ENCODE data around the gene SUCNR1. TPM values are rescaled to one million over a fixed set of nuclear protein-coding genes. Genes with fewer than 3 reads are reported as not detected.
"Not testable (repeated sequence)": the region's sequence is repeated elsewhere in the genome, so short reads cannot be mapped to it uniquely, and the experiment has no call there.

Gene SUCNR1
- total RNA-seq, 1 experiment from 2014 or later = not detected

GRCh38 chr3:151896246-151897012 lies 23.0 kb downstream of the SUCNR1 start:
- no peak for DNase-seq (ENCODE audit: low read depth, low spot score)
- CTCF ChIA-PET = no interaction called here
- H3K4me1 ChIP-seq (ENCODE audit: control insufficient read depth, insufficient read depth, low read length) = no peaks in the 10 kb centered on the region
- no peak overlapping the region for H3K27ac ChIP-seq (ENCODE audit: low read length)
- H3K4me3 ChIP-seq (ENCODE audit: low read depth in 2 of 2, low read length in 2 of 2) = no peak overlapping the region
- TF ChIP-seq CTCF (IDR thresholded peaks at IDR 0.05) = no peak
- TF ChIP-seq SIN3A (IDR thresholded peaks at IDR 0.05; ENCODE audit: borderline replicate concordance, insufficient read depth, low read depth, low read length) = no peak
- no peak for TF ChIP-seq REST (IDR thresholded peaks at IDR 0.05; ENCODE audit: insufficient read depth in 1 of 2, low read depth in 2 of 2, low read length in 1 of 2)
- TF ChIP-seq TCF7L2 (IDR thresholded peaks at IDR 0.05; ENCODE audit: low read depth, low read length) = no peak
- no peak for TF ChIP-seq POLR2AphosphoS5 (IDR thresholded peaks at IDR 0.05; ENCODE audit: low read depth, low read length)
- H3K36me3 ChIP-seq (ENCODE audit: control insufficient read depth, insufficient read depth, low read length) = no peaks in the 10 kb centered on the region
- H3K9me3 ChIP-seq (ENCODE audit: control insufficient read depth, insufficient read depth, low read depth, low read length) = no peaks in the 10 kb centered on the region
- no peak for ATAC-seq
- BruUV-seq (replicated peaks) = no TSS peak
- in situ Hi-C loops (cut with HindIII; ENCODE audit: low pct_unique_long_range_greater_than_20kb, low sequenced_read_pairs) = no loop called here
- POLR2A ChIA-PET = interaction anchor here (0.7 kb wide), 1 partner anchor 440 kb away, joined by 4 read pairs; no protein-coding TSS in a partner anchor
- no peaks in the 10 kb centered on the region for H3K27me3 ChIP-seq (ENCODE audit: control insufficient read depth, insufficient read depth, low read length)
- intact Hi-C loops (cut with micrococcal nuclease; ENCODE audit: unreplicated experiment) = no loop called here

- H3K27ac ChIP-seq (ENCODE audit: low read length); in situ Hi-C loops (cut with HindIII; ENCODE audit: low pct_unique_long_range_greater_than_20kb, low sequenced_read_pairs); ATAC-seq; H3K4me3 ChIP-seq (ENCODE audit: low read depth in 2 of 2, low read length in 2 of 2); DNase-seq (ENCODE audit: low read depth, low spot score); CTCF ChIA-PET; H3K4me1 ChIP-seq (ENCODE audit: control insufficient read depth, insufficient read depth, low read length); H3K36me3 ChIP-seq (ENCODE audit: control insufficient read depth, insufficient read depth, low read length); H3K9me3 ChIP-seq (ENCODE audit: control insufficient read depth, insufficient read depth, low read depth, low read length); intact Hi-C loops (cut with micrococcal nuclease; ENCODE audit: unreplicated experiment); H3K27me3 ChIP-seq (ENCODE audit: control insufficient read depth, insufficient read depth, low read length); BruUV-seq (replicated peaks); POLR2A ChIA-PET: not testable (repeated sequence)
Observed at GRCh38 chr3:151898121-151898520, 24.7 kb downstream of the SUCNR1 start.

- intact Hi-C loops (cut with micrococcal nuclease; ENCODE audit: unreplicated experiment); ATAC-seq; H3K4me1 ChIP-seq (ENCODE audit: control insufficient read depth, insufficient read depth, low read length); H3K4me3 ChIP-seq (ENCODE audit: low read depth in 2 of 2, low read length in 2 of 2); BruUV-seq (replicated peaks); DNase-seq (ENCODE audit: low read depth, low spot score); in situ Hi-C loops (cut with HindIII; ENCODE audit: low pct_unique_long_range_greater_than_20kb, low sequenced_read_pairs); H3K27ac ChIP-seq (ENCODE audit: low read length); H3K27me3 ChIP-seq (ENCODE audit: control insufficient read depth, insufficient read depth, low read length); H3K9me3 ChIP-seq (ENCODE audit: control insufficient read depth, insufficient read depth, low read depth, low read length); CTCF ChIA-PET; H3K36me3 ChIP-seq (ENCODE audit: control insufficient read depth, insufficient read depth, low read length); POLR2A ChIA-PET: not testable (repeated sequence)
Observed at GRCh38 chr3:151898564-151899261, 25.3 kb downstream of the SUCNR1 start.
